HG02970 (cell line): ENCODE results near the gene PPFIBP2.
A peak's percentile ranks its signal among the peaks of the same experiment; 100 is the strongest.

Source experiments
- ATAC-seq: cut with Tn5 transposase; IDR thresholded peaks from one replicate; pipeline ENCODE4 v1.9.1; 2021; ENCODE audit warnings: mild to moderate bottlenecking, moderate library complexity, moderate number of reproducible peaks; ENCODE audit not compliant: unreplicated experiment, low FRiP score

PPFIBP2 gene

GRCh38 chr11:7513234-7514098 lies at the start of gene PPFIBP2:
Gene PPFIBP2 (plus strand): TSS chr11:7513999. CDS start chr11:7549476, 35,477 bp downstream.
- peak; percentile 76 for ATAC-seq

GRCh38 chr11:7467652-7468051 lies 46.1 kb upstream of the PPFIBP2 start:
- no peak for ATAC-seq

GRCh38 chr11:7469351-7469865 lies 44.4 kb upstream of the PPFIBP2 start:
- ATAC-seq, result no peak

GRCh38 chr11:7471071-7471470 lies 42.7 kb upstream of the PPFIBP2 start:
- ATAC-seq, result no peak

GRCh38 chr11:7473717-7474116 lies 40.1 kb upstream of the PPFIBP2 start:
- ATAC-seq, result peak; percentile 66

- no peak for ATAC-seq
These were observed 33.7 kb upstream of the PPFIBP2 start for GRCh38 chr11:7480113-7480512.

- no peak for ATAC-seq
These were observed 29.7 kb upstream of the PPFIBP2 start for GRCh38 chr11:7484131-7484530.

GRCh38 chr11:7484645-7485044 lies 29.2 kb upstream of the PPFIBP2 start:
- no peak for ATAC-seq

- no peak for ATAC-seq
These were observed 28.4 kb upstream of the PPFIBP2 start, which contains the start of gene OLFML1 for GRCh38 chr11:7485186-7486097. Gene OLFML1 (plus strand): TSS chr11:7485506. CDS start chr11:7485876, 370 bp downstream.

- no peak for ATAC-seq
These were observed 27.6 kb upstream of the PPFIBP2 start for GRCh38 chr11:7486098-7486780.

- no peak for ATAC-seq
These were observed 27.0 kb upstream of the PPFIBP2 start for GRCh38 chr11:7486781-7487140.

GRCh38 chr11:7487360-7487759 lies 26.4 kb upstream of the PPFIBP2 start:
- no peak for ATAC-seq

GRCh38 chr11:7488681-7489080 lies 25.1 kb upstream of the PPFIBP2 start:
- ATAC-seq, result no peak

- no peak for ATAC-seq
These were observed 24.4 kb upstream of the PPFIBP2 start for GRCh38 chr11:7489376-7489775.

GRCh38 chr11:7490054-7490453 lies 23.7 kb upstream of the PPFIBP2 start:
- no peak for ATAC-seq

- no peak for ATAC-seq
These were observed 23.3 kb upstream of the PPFIBP2 start for GRCh38 chr11:7490535-7490934.

GRCh38 chr11:7492253-7492652 lies 21.5 kb upstream of the PPFIBP2 start:
- ATAC-seq, result no peak

- ATAC-seq, result no peak
These were observed 20.1 kb upstream of the PPFIBP2 start for GRCh38 chr11:7493670-7494069.

- no peak for ATAC-seq
These were observed 19.6 kb upstream of the PPFIBP2 start for GRCh38 chr11:7494086-7494745.
